ENCODE data around the gene SCP2D1.

DNA sequence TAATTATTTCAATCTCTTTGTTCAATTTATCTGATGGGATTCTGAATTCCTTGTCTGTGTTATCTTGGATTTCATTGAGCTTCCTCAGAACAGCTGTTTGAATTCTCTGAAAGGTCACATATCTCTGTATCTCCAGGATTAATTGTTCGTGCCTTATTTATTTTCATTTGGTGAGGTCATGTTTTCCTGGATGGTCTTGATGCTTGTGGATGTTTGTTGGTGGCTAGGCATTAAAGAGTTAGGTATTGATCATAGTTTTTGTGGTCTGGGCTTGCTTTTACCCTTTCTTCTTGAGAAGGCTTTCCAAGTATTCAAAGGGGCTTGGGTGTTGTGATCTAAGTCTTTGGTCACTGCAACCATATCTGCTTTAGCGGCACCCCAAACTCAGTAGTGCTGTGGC is 39.4 kb upstream of the SCP2D1 start:
- no peak for TF ChIP-seq EZH2 (IDR thresholded peaks at IDR 0.05; ENCODE audit: borderline replicate concordance, insufficient read depth, low read depth, low read length, poor library complexity, severe bottlenecking)
- TF ChIP-seq CTCF (IDR thresholded peaks at IDR 0.05), result no peak

Data from B cell (primary cell).